GM21528 (cell line): ENCODE results near the gene FAM124A.

Source experiments
- ATAC-seq: cut with Tn5 transposase; IDR thresholded peaks from one replicate; pipeline ENCODE4 v1.9.1; 2021; ENCODE audit warnings: mild to moderate bottlenecking, moderate library complexity; ENCODE audit not compliant: unreplicated experiment, low FRiP score

Gene FAM124A

DNA sequence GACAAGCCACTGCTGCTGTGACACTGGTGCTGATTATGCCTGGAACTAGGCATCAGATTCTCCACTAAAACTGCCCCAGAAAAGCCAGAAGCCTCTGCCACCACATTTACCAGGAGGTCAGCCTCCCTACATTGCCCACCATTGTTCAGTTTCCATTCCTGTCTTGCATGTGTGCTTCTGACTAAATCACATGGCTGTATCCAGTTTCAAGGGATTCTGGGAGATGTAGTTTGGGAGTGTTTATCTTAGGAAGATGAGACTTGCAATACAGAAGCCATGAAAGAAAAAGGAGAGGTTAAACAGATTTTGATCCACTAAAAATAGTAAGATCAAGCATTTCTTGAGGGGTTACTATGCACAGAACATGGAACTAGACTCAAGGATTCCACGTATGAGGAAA, 76.6 kb downstream of the FAM124A start:
- no peak for ATAC-seq

DNA sequence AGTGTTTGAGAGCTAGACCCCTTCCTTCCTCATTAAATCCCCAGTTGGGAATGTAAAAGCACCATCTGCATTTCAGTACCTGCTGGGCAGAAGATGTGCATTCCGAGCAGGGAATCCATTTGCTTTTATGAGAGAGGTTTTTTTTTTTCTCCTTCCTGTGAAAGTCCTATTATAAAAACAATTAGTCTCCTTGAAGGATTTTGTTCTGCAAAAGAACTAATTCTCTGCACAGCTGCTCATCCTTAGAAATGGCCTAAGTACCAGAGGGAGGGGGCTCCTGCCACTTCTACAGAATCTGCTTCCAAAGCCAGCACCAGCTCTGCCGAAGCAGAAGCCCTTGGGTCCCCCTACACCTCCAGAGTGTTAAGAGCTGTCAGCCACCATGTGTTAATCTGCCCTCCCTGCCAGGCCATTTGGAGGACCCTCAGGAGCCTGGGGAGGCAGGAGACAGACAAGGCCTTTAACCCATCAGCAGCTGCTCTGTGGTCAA, 80.9 kb downstream of the FAM124A start:
- ATAC-seq = no peak

DNA sequence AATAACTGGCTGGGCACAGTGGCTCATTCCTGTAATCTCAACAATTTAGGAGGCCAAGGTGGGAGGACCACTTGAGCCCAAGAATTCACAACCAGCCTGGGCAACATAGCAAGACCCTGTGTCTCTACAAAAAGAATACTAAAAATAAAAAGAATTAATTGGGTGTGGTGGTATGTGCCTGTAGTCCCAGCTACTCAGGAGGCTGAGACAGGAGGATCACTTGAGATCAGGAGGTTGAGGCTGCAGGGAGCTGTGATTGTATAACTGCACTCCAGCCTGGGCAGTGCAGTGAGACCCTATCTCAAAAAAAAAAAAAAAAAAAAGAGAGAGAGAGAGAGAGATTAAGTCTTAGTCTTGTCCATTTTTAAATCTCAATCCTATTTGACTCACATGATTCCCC, 81.7 kb downstream of the FAM124A start:
- ATAC-seq = no peak

DNA sequence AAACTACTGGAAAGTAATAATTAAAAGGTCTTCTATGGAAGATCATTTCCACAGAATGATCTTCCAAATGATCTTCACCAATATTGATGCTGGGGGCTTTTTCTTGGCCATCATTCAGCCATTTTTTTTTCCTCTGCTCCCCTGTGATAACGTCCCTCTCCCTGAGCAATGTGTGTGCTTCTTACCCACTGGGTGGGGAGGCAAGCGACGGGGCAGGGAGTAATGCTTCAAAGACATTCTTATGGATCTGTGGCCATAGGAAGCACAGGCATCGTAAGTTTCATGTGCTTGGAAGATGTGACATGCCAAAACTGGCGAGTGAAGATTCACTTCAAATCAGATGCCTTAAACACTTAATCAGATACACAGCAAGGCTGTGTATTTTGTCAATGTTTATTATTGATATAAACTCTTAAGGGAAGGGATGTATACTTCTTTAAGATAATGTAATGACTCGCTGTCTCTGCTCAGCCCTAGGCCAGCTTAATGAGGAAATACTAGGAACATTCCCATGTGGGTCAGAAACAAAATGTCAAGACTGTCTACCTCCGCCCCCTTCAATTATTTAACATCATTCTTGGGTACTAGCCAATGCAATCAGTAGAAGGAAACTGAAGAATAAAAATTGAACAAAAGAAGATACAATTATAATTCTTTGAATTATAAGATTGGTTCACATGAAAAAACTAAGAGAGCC, 83.2 kb downstream of the FAM124A start:
- ATAC-seq = no peak

DNA sequence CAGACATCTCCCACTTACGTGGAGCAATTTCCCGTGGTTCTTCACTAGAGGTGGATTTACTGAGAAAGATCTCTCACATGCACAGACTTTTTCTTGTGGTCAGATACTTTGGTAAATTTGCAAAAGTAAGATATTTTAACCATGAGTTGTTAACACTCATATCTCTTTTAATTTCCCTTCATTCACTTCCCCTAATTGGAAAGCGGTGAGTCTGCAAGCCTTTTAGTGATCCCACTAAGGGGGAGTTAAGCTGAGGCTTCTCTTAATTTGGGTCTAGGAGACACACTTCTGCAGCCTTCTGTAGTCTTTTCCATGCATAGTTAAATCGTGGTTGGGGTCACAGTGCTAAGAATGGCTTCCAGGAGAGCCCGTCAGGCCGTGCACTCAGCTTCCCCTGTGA, 86.6 kb downstream of the FAM124A start:
- ATAC-seq = no peak

DNA sequence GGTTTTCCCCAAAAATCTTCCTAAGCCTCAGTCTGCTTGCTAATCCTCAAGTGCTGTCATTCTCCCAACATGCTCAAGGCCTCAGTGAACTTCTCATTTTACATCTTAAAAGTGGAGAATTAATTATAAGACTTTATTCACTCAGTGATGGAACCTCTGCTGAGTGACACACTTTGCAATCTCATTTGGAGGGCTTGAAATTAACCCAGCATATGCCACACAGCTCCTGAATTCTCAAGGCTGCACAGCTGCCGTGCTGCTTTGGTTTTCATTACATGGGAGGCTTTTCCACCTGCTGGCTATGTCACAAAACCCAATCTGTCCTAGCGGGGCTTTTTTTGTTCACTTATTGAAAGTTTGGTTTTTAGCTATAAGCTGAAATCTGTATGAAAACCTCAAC, 89.0 kb downstream of the FAM124A start:
- no peak for ATAC-seq

DNA sequence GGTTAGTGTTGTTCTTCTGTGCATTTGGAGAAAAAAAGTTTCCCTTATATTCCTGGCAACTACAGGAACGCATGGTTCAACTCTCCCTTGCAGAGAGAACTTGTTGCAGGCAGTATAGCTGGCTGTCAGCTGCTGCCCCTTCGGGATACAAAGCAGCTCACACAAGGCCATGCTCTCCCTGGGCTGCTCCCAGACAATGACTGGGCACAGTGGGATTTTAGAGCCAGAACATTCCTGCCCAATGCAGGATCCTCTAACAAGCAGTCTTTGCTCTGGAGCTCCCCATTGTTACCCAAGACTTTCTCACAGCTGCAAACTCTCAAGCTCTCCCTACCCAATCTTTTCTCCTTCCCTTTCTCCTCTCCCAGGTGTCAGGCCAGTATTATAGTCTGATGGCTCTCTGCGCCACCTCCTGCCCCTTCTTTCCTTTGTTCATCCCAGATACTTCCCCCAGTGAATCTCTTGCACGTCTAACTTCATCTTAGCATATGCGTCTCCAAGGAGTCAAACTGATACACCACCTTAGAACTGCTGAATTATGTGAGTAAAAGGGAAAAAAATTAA, 89.8 kb downstream of the FAM124A start:
- ATAC-seq = no peak

DNA sequence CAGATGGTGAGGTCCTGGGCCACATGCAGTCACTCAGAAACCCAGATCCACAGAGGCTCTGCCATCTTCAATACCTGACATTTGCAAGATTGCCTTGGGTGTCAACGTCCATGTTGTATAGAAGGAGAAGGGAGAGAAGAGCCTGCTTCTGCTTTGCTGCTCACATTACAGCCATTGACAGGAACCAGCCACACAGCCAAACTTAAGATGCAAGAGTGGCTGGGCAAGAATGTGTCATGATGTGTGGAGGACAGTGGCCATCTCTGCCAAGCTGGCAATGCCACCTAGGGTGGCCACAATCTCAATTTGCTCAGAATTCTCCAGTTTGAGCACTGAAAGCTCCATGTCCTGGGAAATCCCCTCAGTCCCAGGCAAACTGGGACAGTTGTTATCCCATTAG, 91.4 kb downstream of the FAM124A start:
- ATAC-seq = no peak

DNA sequence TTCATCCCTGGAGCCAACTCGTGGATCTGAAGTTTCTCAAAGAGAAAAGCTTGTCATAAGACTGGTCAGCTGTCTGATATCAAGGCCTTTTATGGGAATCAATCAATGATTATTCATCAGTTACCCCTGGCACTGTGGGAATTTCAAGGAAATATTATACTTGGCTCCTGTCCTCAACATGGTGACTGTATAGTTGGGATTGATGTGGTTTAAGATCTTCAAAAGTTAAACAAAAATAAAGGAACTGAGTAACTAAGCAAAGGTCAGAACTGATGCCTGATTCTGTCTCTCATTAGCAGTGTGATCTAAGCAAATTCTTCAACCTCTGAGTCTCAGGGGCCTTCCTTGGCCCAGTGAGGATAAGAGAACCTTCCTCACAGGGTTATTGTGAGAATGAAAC, 95.1 kb downstream of the FAM124A start:
- no peak for ATAC-seq

DNA sequence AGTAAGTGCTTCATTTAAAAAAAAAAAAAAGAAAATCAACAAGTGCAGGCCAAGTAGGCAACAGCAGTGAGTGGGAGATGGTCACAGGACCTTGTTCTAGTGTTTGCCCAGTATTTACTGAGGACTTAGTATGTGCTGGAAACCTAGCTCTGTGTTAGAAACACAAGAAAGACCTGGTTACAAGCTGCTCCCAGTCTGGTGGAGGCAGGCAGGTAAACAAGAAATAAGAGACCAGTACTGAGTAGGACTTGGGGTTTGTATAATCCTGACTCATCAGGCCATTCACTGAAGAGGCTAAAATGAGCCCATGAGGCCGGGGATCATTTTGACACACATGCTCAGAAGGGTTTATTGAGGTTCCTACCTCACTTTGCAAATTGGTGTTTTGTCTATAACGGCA, 95.8 kb downstream of the FAM124A start:
- no peak for ATAC-seq

DNA sequence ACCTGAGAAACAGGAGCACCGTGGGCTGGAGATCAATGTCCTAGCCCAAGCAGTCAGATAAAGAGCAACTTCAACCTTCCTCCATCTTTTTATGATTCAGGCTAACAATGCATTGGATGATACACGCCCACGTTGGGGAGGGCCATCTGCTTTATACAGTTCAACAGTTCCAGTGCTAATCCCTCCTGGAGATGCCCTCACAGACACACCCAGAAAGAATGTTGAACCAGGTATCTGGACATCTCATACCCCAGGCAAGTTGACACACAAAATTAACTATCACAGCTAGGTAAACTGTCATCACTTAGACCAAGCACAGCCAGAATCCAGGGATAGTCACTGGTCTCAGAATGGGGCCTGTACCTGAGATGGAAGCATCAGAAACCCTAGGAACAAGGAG, 96.7 kb downstream of the FAM124A start:
- no peak for ATAC-seq

DNA sequence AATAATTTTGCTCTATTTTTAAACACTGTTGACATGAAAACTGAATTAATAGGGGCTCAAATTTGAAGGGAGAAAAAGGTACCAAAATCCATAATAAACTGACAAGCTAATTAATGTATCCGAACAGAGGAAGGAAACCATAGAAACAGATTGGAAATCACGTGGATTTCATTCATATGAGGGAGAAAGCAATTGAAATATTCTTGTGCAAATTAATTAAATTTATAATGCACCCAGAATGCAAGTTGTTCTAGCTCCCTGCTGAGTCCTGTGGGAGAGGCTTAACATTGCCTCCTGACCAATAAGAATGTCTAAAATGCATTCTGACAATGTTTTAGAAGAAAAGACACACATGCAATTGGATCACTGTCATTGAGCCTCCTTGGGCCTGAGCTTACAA, 99.6 kb downstream of the FAM124A start:
- ATAC-seq = no peak

DNA sequence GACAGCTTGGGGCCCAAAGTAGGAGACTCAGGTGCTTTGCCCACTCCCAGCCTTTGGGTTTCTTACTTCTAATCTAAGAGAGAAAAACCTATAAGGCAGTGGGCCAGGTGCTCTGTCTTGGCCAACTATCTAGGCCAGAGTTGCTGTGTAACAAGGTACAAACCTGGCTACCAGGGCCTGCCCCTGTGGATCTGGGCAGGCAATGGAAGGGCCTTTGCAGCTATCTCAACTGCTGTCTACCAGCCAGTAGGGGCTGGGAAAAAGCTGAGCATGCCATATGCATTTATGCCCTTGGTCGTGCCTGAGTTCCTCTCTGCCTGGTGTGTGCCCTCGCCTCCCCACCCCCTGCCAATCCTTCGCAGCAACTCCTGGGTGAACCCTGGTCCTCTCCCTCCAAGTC, 100.6 kb downstream of the FAM124A start:
- no peak for ATAC-seq

DNA sequence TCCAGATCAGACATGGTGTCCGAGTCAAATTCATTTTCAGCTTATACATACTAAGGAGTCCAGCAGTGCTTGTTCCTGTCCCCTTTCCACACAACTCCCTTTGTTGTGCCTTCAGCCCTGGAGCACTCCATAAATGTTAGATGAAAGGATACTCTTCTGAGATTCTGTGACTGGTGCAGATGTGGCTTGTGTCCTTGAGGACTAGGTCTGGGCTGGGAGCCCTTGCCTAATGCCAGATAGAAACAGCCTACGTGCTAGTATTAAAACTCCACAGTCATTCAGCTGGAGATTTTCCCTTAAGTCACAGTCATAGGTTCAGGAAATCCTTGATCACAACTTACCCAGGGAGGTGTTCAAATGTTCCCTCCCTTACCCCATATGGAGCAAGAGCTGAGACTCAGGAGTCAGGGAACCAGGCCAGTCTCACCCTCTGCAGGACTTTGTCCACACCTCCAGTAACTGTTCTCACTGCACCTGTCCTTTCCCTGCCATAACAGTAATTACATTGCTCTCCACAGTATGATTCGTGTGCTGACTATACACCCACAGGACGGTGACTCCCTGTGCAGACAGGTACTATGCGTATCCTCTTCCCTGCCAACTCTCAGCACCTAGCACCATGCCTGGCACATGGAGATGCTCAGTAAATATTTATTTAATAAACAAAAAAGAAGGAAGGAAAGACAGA, 101.8 kb downstream of the FAM124A start:
- no peak for ATAC-seq

DNA sequence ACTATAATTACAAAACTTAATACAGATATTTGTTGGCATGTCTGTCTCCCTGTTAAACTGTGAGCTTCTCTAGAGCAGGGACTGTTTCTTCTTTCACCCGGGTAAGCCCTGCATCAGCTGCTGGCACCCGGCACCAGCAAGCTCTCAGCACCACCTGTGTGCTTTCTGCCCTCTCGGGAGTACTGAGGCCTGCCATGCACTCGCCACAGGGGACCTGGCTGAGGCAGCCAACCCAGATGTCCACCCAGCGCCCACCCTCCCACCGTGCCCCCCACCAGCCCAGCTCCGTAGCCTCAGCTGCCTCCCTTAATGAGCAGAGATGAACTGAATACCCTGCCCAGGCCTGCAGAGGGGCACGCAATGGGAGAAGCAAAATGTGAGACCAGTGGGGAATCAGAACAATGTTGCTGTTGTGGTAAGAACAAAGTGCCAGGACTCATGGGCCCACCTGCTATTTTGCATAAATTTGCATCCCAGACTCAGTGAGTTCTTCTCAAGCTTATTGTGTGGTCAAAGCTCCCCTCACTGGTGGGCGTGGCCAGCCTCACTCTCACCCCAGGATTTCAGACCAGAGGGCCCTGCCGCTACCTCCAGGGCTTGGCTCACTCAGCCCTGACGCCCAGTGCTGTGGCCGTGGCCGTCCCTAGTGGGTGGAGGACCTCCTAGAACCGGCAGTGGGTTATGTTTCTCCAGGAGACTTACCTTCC, 102.7 kb downstream of the FAM124A start:
- no peak for ATAC-seq

DNA sequence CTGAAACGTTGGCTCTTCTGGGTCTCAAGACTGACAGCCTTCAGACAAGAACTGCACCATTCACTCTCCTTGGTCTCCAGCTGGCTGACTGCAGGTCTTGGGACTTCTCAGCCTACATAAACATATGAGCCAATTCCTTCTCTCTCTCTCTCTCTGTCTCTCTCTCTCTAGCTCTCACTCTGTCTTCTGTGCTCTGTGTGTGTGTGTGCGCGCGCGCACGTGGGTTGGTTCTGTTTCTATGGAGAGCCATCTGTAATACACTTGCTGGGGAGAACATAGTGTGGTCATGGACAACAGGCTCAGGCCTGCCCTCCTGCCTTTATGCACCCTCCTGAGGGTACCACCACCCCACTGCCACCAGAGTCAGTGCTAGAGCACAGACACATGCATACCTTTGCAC, 103.6 kb downstream of the FAM124A start:
- no peak for ATAC-seq

DNA sequence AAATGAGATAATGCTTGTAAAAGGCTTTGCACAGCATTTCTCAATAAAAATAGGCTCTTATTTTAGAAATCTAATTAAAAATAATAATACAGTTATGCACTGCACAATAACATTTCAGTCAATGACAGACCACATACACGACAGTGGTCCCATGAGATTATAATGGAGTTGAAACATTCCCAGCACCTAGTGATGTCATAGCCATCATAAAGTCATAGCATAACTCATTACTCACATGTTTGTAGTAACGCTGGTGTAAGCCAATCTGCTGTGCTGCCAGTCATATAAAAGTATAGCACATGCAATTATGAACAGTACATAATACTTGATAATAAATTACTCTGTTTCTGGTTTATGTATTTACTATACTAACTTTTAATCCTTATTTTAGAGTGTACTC, 104.6 kb downstream of the FAM124A start:
- ATAC-seq = no peak

DNA sequence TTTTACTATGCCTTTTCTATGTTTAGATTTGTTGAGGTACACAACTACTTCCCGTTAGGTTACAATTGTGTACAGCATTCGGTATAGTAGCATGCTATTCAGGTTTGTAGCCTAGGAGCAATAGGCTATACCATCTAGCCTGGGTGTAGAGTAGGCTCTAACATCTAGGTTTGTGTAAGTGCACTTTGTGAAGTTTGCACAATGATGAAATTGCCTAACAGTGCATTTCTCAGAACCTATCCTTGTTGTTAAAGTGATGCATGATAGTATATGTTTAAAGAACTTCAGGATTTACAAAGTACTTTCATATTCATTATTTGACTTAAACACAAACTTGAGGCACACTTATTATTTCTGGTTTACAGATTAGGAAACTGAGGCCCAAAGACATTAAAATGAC, 105.8 kb downstream of the FAM124A start:
- no peak for ATAC-seq

DNA sequence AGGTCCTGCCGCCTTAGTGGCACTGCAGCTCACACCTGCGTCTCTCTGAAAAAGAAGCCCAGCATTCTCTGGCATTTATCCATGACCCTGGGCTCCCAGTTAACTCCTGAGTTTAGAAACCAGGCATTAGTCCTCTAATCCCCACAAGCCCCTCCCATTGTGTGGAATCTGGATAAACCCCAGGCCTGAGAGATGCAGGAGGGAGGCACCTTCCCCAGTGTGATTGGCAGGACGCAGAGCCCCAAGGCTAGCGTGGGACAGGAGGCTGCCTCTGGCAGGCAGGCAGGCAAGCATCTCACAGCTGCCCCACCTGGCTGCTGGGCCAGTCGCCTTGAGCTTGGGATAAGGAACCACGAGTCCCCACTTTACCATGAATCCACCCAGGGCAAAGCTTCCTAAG, 106.3 kb downstream of the FAM124A start:
- no peak for ATAC-seq

DNA sequence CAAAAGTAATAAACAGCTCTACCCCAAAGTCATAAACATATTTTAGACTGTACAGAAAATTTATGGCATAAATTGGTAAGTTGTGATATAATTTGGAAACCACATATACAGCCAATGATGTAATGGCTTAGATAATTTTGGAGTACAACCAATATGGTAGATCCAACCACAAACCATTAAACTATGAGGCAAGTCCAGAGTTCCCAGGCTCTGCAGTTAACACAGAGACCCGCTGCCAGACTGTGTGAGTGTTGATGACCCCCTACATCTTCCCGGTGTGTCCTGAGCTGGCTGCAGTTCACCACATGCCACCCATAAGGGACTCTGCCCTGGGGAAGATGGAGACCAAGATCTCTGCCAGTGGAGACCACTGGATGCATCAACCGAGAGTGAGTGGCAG, 107.4 kb downstream of the FAM124A start:
- ATAC-seq = no peak

DNA sequence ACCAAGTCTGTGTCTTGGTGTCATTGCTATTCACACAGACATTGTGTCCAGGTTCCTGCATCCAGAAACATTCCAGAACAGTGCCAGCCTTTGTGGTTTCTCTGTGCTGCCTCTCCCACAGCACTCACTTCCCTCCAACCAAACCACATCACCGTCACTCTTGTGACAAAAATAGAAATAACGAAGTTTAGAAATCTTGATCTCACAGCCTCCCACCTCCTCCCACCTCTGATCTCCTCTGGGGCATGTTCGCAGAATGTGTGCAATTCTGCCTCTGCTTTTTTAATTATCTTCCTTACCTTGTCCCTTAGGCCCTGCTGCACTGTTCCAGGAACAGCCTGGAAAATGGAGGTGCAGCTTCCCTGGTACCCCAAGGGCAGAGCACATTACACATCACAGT, 108.6 kb downstream of the FAM124A start:
- ATAC-seq = no peak
